Limb (tissue), 2 donors: Measurements from ENCODE around the gene VHLL.
A peak's percentile ranks its signal among the peaks of the same experiment; 100 is the strongest.
"Not testable (repeated sequence)": the region's sequence is repeated elsewhere in the genome, so short reads cannot be mapped to it uniquely, and the experiment has no call there.

Experiments used
- DNase-seq, 2 donors: peaks; one replicate each; pipeline ENCODE4 v3.0.0-alpha.2; 2016; ENCODE audit errors: extremely low spot score in 2 of 2

VHLL gene

GRCh38 chr1:156298852-156299357, at the start of gene VHLL:
TSS of gene VHLL (minus strand) at chr1:156299307. CDS start at chr1:156299189, 118 bp downstream.
- DNase-seq: no peak

DNA sequence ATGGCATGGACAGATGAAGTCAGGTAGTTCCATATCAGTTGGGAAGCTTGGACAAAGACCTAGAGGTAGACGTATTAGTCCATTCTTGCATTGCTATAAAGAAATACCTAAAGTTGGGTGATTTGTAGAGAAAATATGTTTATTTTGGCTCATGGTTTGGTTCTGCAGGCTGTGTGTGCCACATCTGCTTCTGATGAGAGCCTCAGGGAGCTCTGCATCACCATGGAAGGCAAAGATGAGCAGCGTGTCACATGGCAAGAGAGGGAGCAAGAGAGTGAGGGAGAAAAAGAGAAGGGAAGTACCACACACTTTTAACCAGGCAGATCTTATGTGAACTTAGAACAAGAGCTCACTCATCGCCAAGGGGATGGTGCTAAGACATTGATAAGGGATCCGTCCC, 48.2 kb upstream of the VHLL start:
- no peak for DNase-seq

DNA sequence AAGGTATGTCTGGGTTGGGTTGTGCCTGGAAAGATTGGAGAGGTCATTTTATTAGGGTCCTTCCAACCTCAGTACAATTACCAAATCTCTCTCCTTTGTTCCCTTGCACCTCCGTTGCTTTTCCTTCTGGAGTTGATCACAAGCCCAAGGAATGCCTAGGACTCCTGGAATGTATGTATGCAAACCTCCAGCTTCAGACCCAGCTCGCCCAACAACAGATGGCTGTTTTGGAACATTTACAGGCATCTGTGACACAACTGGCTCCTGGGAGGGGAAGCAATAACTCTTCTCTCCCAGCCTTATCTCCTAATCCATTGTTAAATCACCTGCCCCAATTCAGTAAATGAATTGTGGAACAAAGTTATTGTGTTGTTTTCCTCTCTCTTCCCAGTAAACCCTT, 47.5 kb upstream of the VHLL start:
- DNase-seq: no peak

GRCh38 chr1:156346035-156346434, 46.9 kb upstream of the VHLL start:
- DNase-seq: not testable (repeated sequence)

DNA sequence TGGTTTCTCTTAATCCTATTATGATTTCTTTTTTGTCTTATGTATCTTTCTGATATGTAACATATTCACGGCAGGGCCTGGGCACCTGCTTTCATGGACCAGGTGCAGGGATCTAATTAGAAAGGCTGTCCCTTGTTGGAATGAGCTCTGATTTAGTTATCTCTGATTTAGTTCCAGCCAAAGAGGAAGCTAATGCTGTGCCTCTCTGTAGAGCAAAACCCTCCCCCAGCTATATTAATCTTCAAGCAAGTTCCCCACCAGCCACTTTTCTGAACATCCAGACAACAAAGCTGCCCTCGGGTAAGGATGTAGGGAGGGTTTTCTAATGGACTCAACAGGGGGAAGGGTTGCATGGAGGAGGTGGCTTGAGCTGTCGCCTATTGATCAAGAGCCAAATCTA, 45.3 kb upstream of the VHLL start:
- DNase-seq: no peak

GRCh38 chr1:156342166-156342955, 43.3 kb upstream of the VHLL start:
- DNase-seq: no peak

- peak; percentile 99 to 100 for DNase-seq
Observed at GRCh38 chr1:156338180-156338976, 39.3 kb upstream of the VHLL start, which contains the start of the genes CCT3 and TSACC. TSS of gene CCT3 (minus strand) at chr1:156338292. CDS start at chr1:156338184, 108 bp downstream. TSS of gene TSACC (plus strand) at chr1:156338526. CDS start at chr1:156339758, 1,232 bp downstream.

- no peak for DNase-seq
Observed at GRCh38 chr1:156337888-156338179, 38.7 kb upstream of the VHLL start.

DNA sequence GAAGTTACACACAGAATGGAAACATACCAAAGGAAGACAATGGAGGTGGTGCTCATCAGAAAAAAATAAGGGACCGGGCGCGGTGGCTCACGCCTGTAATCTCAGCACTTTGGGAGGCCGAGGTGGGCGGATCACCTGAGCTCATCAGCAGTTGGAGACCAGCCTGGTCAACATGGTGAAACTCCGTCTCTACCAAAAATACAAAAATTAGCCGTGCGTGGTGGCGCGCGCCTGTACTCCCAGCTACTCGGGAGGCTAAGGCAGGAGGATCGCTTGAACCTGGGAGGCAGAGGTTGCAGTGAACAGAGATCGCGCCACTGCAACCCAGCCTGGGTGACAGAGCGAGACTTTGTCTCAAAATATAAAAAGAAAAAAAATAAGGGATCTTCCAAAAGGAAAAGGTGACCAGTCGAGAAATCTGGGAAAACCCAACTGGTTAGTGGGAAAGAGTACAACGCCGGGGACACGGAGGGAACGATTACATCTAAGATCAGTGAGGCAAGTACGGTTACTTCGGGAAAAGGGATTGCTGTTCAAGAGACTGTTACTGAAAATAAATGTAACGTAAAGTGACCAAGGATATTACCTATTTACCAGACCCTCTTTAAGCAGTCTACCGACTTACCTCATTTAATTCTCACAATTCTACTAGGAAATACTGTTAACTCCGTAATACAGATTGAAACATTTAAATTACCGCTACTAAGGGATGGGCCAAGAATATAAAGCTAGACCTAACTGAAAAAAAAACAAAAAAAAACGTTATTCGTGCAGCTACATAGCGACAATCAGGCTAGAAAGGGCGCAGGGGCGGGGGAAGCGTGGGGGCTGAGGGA, 38.2 kb upstream of the VHLL start:
- DNase-seq: no peak

- no peak for DNase-seq
Observed at GRCh38 chr1:156336242-156336641, 37.1 kb upstream of the VHLL start.

DNA sequence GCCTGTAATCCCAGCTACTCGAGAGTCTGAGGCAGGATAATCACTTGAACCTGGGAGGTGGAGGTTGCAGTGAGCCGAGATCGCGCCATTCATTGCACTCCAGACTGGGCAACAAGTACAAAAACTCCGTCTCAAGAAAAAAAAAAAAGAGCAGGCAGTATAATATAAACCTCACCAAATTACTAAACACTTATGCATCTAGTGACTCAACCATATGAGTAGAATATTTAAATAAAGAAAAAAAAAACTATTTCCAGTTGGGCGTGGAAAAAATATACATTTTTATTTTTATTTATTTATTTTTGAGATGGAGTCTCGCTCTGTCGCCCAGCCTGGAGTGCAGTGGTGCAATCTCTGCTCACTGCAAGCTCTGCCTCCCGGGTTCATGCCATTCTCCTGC, 24.1 kb upstream of the VHLL start:
- not testable (repeated sequence) for DNase-seq

GRCh38 chr1:156320560-156320959, 21.5 kb upstream of the VHLL start:
- no peak for DNase-seq

DNA sequence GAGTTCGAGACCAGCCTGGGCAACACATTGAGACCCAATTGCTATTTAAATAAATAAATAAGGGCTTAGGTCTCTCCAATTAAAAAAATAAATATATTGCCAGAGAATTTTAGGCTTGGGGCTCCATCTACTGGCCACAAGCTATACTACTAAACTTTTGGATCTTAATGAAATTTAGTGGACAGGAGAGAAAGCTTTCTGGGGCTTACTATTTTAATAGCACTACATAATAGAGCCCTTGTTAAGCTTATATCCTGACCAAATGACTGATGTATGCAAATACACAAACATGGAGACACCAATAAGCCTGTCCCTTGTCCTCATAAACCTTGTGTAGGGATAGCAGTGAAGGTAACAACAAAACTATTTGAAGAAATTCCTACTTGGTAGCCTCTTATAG, 20.6 kb upstream of the VHLL start:
- DNase-seq: peak in 1 of 2 donors; percentile 19

- DNase-seq: no peak
Observed at GRCh38 chr1:156316909-156317308, 17.8 kb upstream of the VHLL start.

- no peak for DNase-seq
Observed at GRCh38 chr1:156310962-156311361, 11.9 kb upstream of the VHLL start.

GRCh38 chr1:156308078-156308477, 9.0 kb upstream of the VHLL start:
- no peak for DNase-seq

DNA sequence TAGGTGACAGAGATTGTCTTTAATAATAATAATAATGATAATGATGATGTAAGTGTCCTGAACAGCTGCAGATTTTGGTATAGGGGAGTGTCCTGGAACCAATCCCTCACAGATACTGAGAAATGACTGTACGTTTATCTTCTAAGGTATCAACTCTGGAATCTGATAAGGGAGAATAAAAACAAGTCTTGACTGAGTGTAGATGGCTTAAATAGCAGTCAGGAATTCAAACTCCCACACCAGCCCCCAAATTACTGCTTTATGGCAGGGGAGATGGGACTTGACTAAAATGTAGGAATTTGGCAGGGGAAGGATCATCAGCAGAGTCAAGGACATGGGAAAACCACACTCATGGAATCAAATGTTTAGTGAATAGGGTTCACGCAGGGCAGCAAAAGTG, 6.1 kb upstream of the VHLL start:
- no peak for DNase-seq

DNA sequence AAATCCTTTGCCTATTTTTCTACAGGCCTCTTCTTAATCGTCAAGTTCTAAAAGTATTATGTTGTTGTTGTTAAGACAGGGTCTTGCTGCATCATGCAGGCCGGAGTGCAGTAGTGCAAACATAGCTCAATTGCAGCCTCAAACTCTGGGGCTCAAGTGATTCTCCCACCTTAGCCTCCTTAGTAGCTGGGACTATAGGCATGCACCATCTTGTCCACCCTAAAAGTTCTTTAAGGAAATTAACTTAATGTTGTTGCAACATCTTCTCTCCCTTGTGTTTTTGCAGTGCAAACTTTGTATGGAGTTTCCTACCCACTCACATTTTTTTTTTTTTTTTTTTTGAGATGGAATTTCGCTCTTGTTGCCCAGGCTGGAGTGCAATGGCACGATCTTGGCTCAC, 4.1 kb upstream of the VHLL start:
- no peak for DNase-seq

- peak; percentile 64 to 75 for DNase-seq
Observed at GRCh38 chr1:156295391-156295947, 3.6 kb downstream of the VHLL start, which contains the start of gene GLMP. TSS of gene GLMP (minus strand) at chr1:156295679. CDS start at chr1:156295645, 34 bp downstream.

DNA sequence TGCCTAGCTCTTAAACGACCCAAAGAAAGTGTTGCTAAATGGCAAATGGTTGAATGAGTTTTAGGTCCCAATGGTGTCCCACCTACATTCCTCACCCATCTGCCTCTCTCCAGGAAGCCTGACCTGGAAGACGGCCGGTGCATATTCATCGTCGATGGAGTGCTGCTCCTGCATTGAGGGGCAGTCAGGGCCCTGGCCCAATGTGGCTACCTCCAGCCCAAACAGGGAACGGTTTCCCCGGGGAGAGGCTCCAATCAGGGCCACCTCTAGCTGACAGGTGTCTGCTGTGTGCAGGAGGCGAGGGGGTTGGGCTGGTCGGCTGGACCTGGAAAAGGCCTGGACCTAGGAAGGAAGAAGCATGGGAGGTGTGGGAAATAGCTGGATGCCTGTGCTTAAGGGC, 5.2 kb downstream of the VHLL start:
- no peak for DNase-seq

GRCh38 chr1:156293098-156293434, 6.0 kb downstream of the VHLL start:
- DNase-seq: no peak
